ENCODE measurements around the gene MYO5B. TPM values are rescaled to one million over a fixed set of nuclear protein-coding genes. Genes with fewer than 3 reads are reported as not detected.

Gene MYO5B
- total RNA-seq, 4 donors from 2014 or later = 58.2 to 102 (median 89.9) TPM

- no peak overlapping the region for H3K27ac ChIP-seq
- 84 to 93% methylated on average over 2 of the region's 2 CpGs for WGBS, 2 donors
- H3K36me3 ChIP-seq = no peaks in the 10 kb centered on the region
- DNase-seq = no peak
- intact Hi-C loops (cut with DNase I) = no loop called here
- H3K27me3 ChIP-seq = no peaks in the 10 kb centered on the region
- H3K9me3 ChIP-seq = no peaks in the 10 kb centered on the region
- H3K4me3 ChIP-seq (replicated peaks in 1 of 3) = no peak overlapping the region
- no peak for TF ChIP-seq POLR2A (IDR thresholded peaks at IDR 0.05)
- no peak for TF ChIP-seq CTCF (IDR thresholded peaks at IDR 0.05)
- H3K4me1 ChIP-seq = peaks cover 8 to 9% of the 10 kb centered on the region in 2 donors
Measured at GRCh38 chr18:50002781-50003180, 192.2 kb downstream of the MYO5B start.

GRCh38 chr18:50000227-50000626 is 194.7 kb downstream of the MYO5B start:
- no peaks in the 10 kb centered on the region for H3K9me3 ChIP-seq
- WGBS, 2 donors = 83 to 89% methylated on average over 5 of the region's 5 CpGs
- H3K36me3 ChIP-seq = no peaks in the 10 kb centered on the region
- intact Hi-C loops (cut with DNase I) = no loop called here
- TF ChIP-seq POLR2A (IDR thresholded peaks at IDR 0.05) = no peak
- no peak for TF ChIP-seq CTCF (IDR thresholded peaks at IDR 0.05)
- H3K27me3 ChIP-seq = no peaks in the 10 kb centered on the region
- H3K4me3 ChIP-seq (replicated peaks in 1 of 3) = no peak overlapping the region
- H3K4me1 ChIP-seq = no peaks in the 10 kb centered on the region
- H3K27ac ChIP-seq = no peak overlapping the region
- no peak for DNase-seq

- Histone ChIP-seq H3K27me3 (no peaks in the 10 kb centered on the region), H3K36me3 (no peaks in the 10 kb centered on the region), H3K4me1 (no peaks in the 10 kb centered on the region), H3K9me3 (no peaks in the 10 kb centered on the region), H3K4me3 (replicated peaks in 1 of 3) (no peak overlapping the region), H3K27ac (no peak overlapping the region)
- WGBS, 2 donors = 88 to 89% methylated on average over 6 of the region's 6 CpGs
- no peak for DNase-seq
- intact Hi-C loops (cut with DNase I) = no loop called here
- no peak for TF ChIP-seq CTCF (IDR thresholded peaks at IDR 0.05)
- no peak for TF ChIP-seq POLR2A (IDR thresholded peaks at IDR 0.05)
Measured at GRCh38 chr18:49999128-49999527, 195.8 kb downstream of the MYO5B start.

- DNase-seq = no peak
- Histone ChIP-seq H3K27me3 (no peaks in the 10 kb centered on the region), H3K9me3 (no peaks in the 10 kb centered on the region), H3K27ac (no peak overlapping the region), H3K36me3 (no peaks in the 10 kb centered on the region), H3K4me3 (replicated peaks in 1 of 3) (no peak overlapping the region), H3K4me1 (no peaks in the 10 kb centered on the region)
- WGBS, 2 donors = 74 to 76% methylated on average over 6 of the region's 6 CpGs
- TF ChIP-seq POLR2A (IDR thresholded peaks at IDR 0.05) (no peak), CTCF (IDR thresholded peaks at IDR 0.05) (no peak)
- intact Hi-C loops (cut with DNase I) = no loop called here
Measured at GRCh38 chr18:49997558-49997957, 197.4 kb downstream of the MYO5B start.

GRCh38 chr18:49994410-49994809 is 200.5 kb downstream of the MYO5B start:
- no peak overlapping the region for H3K4me3 ChIP-seq (replicated peaks in 1 of 3)

More at GRCh38 chr18:49994410-49994809, 200.5 kb downstream of the MYO5B start:
- 72 to 79% methylated on average over 4 of the region's 4 CpGs for WGBS, 2 donors
- TF ChIP-seq CTCF (IDR thresholded peaks at IDR 0.05) = no peak
- TF ChIP-seq POLR2A (IDR thresholded peaks at IDR 0.05) = no peak
- H3K4me1 ChIP-seq = no peaks in the 10 kb centered on the region
- intact Hi-C loops (cut with DNase I) = no loop called here
- no peaks in the 10 kb centered on the region for H3K9me3 ChIP-seq
- H3K27ac ChIP-seq = no peak overlapping the region
- DNase-seq = peak in 1 of 2 donors; percentile 7
- no peaks in the 10 kb centered on the region for H3K36me3 ChIP-seq
- no peaks in the 10 kb centered on the region for H3K27me3 ChIP-seq

Data from thyroid gland (tissue), 4 donors.